ENCODE measurements around the gene RGMB. TPM values are rescaled to one million over a fixed set of nuclear protein-coding genes. Genes with fewer than 3 reads are reported as not detected.

Gene RGMB
- total RNA-seq, 1 experiment from 2014 or later = 35.8 TPM

DNA sequence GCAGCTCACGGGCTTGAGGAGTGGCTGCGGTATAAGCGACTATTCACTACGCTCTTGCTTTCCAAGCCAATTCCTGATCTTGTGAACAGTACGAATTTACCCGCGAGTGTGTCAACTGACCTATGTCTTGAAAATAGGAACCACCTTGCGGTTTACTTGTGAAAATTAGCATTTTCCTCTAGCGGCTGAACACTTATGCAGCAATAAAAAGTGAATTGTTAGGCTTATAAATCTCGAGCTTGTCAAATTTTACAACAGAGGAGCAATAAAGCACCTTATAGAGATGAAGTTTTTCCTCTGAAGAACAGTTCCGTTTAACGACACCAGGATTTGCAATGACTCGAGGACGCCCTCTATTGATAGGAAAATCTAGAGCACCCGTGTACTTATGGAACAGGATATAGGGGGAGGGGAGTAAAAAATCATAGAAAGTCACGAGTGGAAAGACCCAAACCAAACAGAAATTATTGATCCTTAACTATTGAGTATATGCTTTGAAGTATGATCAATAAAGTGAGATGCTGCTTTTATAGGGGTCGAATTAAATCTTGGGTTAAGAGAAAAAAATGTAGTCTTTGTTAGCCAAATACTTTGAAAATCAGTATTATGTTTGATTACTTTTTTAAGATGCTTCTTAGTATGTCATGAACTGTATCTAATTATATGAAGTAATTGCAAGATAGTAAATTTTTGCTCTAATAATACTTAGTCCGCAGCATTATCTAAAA, 1.9 kb upstream of the RGMB start:
- Mint-ChIP-seq H3K4me3 (ENCODE audit: low read depth, unreplicated experiment) (peak overlapping the region; percentile 82), H3K36me3 (ENCODE audit: insufficient read depth, unreplicated experiment) (peaks cover 79% of the 10 kb centered on the region), H3K4me1 (ENCODE audit: low read depth, unreplicated experiment) (peaks cover 47% of the 10 kb centered on the region), H3K27ac (ENCODE audit: unreplicated experiment) (peak overlapping the region; percentile 89), H3K9me3 (ENCODE audit: low read depth, unreplicated experiment) (no peaks in the 10 kb centered on the region), H3K27me3 (ENCODE audit: unreplicated experiment) (no peaks in the 10 kb centered on the region)
- intact Hi-C loops (cut with micrococcal nuclease; ENCODE audit: unreplicated experiment) = loop anchor here (1.0 to 10.0 kb wide), 6 partner anchors 25 to 1589 kb away; partner anchors contain the start of gene RIOK2
- peak; percentile 83 for DNase-seq
- BruUV-seq (replicated peaks) = no TSS peak
- CTCF ChIA-PET = interaction anchor here (1.1 to 2.3 kb wide), 4 partner anchors 9 to 1237 kb away, joined by 3 to 6 read pairs (median 5); no protein-coding TSS in a partner anchor
- TF ChIP-seq, protein P1, sequence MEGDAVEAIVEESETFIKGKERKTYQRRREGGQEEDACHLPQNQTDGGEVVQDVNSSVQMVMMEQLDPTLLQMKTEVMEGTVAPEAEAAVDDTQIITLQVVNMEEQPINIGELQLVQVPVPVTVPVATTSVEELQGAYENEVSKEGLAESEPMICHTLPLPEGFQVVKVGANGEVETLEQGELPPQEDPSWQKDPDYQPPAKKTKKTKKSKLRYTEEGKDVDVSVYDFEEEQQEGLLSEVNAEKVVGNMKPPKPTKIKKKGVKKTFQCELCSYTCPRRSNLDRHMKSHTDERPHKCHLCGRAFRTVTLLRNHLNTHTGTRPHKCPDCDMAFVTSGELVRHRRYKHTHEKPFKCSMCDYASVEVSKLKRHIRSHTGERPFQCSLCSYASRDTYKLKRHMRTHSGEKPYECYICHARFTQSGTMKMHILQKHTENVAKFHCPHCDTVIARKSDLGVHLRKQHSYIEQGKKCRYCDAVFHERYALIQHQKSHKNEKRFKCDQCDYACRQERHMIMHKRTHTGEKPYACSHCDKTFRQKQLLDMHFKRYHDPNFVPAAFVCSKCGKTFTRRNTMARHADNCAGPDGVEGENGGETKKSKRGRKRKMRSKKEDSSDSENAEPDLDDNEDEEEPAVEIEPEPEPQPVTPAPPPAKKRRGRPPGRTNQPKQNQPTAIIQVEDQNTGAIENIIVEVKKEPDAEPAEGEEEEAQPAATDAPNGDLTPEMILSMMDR (IDR thresholded peaks at IDR 0.05; ENCODE audit: unreplicated experiment) = peak; percentile 83

DNA sequence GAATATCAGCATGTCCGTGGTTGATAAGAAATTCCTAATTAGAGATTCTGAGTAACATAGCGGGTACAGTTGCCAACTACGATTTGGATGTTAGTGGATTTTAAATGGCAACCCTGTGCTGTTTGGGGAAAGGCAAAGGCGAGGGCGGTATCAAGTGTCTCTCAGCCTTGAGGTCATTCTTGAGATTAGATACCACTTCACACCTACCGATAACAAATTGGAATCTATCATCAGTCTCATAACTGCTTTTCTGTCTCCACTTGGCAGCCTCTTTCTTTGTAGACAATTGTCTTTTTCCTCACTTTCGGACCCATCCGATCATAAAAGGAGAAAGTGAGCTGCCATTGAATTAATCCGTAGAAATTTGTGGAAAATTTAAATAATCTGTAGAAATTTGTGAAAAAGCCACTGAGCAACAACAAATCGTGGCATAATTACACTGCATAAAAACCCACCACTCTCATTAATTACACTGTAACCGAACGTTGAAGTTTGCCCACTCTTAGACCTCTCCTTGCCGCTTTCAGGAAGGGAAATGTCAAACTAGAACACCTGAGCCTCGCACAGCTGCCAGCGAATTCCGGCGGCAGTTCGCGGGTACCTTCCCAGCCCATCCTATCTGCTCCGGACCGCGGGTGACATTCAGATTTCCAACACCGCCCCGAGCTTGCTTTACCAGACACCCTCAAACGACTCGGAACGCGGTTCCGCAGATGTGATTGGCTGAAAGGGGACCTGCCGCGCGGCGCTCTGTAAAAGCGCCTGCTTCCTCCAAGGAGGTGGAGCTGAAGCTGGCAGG, 849 bp upstream of the RGMB start:
- CTCF ChIA-PET = interaction anchor here (0.6 to 2.3 kb wide), 5 partner anchors 13 to 1238 kb away, joined by 3 to 6 read pairs (median 4); no protein-coding TSS in a partner anchor

DNA sequence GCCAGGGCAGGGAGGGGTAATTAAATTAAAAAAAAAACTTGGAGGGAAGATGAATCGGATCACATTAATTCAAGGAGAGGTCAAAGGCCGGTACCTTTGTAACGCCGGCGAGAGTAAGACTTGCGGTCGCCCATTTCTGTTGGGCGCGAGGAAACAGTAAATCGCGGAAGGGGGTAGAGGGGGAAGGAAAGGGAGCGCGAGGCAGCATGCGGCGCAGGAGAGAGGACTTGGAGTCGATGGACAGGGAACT, 324 bp upstream of the RGMB start:
- Mint-ChIP-seq H3K27me3 (ENCODE audit: unreplicated experiment) (no peaks in the 10 kb centered on the region), H3K4me1 (ENCODE audit: low read depth, unreplicated experiment) (peaks cover 52% of the 10 kb centered on the region), H3K9me3 (ENCODE audit: low read depth, unreplicated experiment) (no peaks in the 10 kb centered on the region), H3K36me3 (ENCODE audit: insufficient read depth, unreplicated experiment) (peaks cover 78% of the 10 kb centered on the region), H3K27ac (ENCODE audit: unreplicated experiment) (peak overlapping the region; percentile 70), H3K4me3 (ENCODE audit: low read depth, unreplicated experiment) (peak overlapping the region; percentile 82)
- intact Hi-C loops (cut with micrococcal nuclease; ENCODE audit: unreplicated experiment) = loop anchor here (1.0 to 10.0 kb wide), 5 partner anchors 54 to 1590 kb away; partner anchors contain the start of gene RIOK2
- CTCF ChIA-PET = interaction anchor here (0.6 to 1.5 kb wide), 3 partner anchors 13 to 318 kb away, joined by 4 to 5 read pairs (median 4); no protein-coding TSS in a partner anchor
- no peak for DNase-seq
- TF ChIP-seq, protein P1 (IDR thresholded peaks at IDR 0.05; ENCODE audit: unreplicated experiment) = no peak
- no TSS peak for BruUV-seq (replicated peaks)

More for the DNA sequence above, 849 bp upstream of the RGMB start:
- H3K27me3 Mint-ChIP-seq (ENCODE audit: unreplicated experiment) = no peaks in the 10 kb centered on the region
- intact Hi-C loops (cut with micrococcal nuclease; ENCODE audit: unreplicated experiment) = loop anchor here (1.0 to 10.0 kb wide), 6 partner anchors 55 to 1590 kb away; partner anchors contain the start of gene RIOK2
- peak overlapping the region; percentile 70 for H3K27ac Mint-ChIP-seq (ENCODE audit: unreplicated experiment)
- peaks cover 56% of the 10 kb centered on the region for H3K4me1 Mint-ChIP-seq (ENCODE audit: low read depth, unreplicated experiment)
- peaks cover 79% of the 10 kb centered on the region for H3K36me3 Mint-ChIP-seq (ENCODE audit: insufficient read depth, unreplicated experiment)
- BruUV-seq (replicated peaks) = TSS peak; percentile 66
- H3K4me3 Mint-ChIP-seq (ENCODE audit: low read depth, unreplicated experiment) = peak overlapping the region; percentile 82
- no peaks in the 10 kb centered on the region for H3K9me3 Mint-ChIP-seq (ENCODE audit: low read depth, unreplicated experiment)
- peak; percentile 78 for DNase-seq
- TF ChIP-seq, protein P1 (IDR thresholded peaks at IDR 0.05; ENCODE audit: unreplicated experiment) = no peak

DNA sequence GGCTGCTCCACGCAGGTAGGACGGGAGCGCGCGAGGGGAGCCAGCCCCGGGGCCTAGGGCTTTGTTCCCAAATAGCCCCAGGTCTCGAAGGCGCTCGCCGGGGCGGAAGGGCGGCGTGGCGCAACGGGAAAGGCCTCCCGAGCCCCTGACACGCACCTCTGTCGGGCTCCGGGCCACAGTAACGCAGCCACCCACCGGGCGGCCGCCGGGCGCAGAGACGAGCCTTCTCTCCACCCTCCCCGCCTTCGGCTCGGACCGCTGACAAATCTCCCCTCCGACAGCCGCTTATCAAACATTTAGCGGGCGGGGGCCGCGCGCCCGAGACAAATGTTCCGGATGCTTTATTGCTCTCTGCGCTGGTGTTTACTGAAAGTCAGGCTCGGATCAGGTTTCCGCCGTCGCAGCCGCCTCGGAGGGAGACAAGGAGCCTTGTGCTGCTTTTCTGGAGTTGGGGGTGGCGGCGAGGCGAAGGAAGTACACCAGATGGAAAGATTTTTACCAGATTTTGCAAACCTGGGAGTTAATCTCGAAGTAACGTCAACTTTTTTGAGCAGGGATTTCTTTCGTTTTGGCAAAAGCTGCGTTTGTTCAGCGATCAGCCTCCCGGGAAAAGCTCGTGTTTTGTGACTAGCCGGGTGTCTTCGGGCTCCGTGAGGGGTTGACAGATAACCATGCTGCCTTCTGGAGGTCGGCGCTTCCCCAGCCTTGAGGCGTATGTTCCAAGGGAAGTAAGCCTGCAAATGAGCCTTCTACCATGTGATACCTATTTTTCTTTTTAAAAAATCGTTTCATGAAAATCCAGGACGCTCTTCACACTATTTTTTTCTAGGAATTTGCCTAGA, 950 bp downstream of the RGMB start:
- H3K9me3 Mint-ChIP-seq (ENCODE audit: low read depth, unreplicated experiment) = no peaks in the 10 kb centered on the region
- TF ChIP-seq, protein P1 (IDR thresholded peaks at IDR 0.05; ENCODE audit: unreplicated experiment) = no peak
- DNase-seq = peak; percentile 76
- BruUV-seq (replicated peaks) = no TSS peak
- CTCF ChIA-PET = no interaction called here
- H3K36me3 Mint-ChIP-seq (ENCODE audit: insufficient read depth, unreplicated experiment) = peaks cover 65% of the 10 kb centered on the region
- intact Hi-C loops (cut with micrococcal nuclease; ENCODE audit: unreplicated experiment) = loop anchor here (5.0 to 10.0 kb wide), 4 partner anchors 260 to 1242 kb away; no protein-coding TSS in a partner anchor
- H3K4me3 Mint-ChIP-seq (ENCODE audit: low read depth, unreplicated experiment) = peak overlapping the region; percentile 82
- H3K27ac Mint-ChIP-seq (ENCODE audit: unreplicated experiment) = peak overlapping the region; percentile 70
- peaks cover 44% of the 10 kb centered on the region for H3K4me1 Mint-ChIP-seq (ENCODE audit: low read depth, unreplicated experiment)
- H3K27me3 Mint-ChIP-seq (ENCODE audit: unreplicated experiment) = no peaks in the 10 kb centered on the region
